Measurements from ENCODE around the gene ALDH3B2.
"Not testable (repeated sequence)": the region's sequence is repeated elsewhere in the genome, so short reads cannot be mapped to it uniquely, and the experiment has no call there.

The ALDH3B2 gene

DNA sequence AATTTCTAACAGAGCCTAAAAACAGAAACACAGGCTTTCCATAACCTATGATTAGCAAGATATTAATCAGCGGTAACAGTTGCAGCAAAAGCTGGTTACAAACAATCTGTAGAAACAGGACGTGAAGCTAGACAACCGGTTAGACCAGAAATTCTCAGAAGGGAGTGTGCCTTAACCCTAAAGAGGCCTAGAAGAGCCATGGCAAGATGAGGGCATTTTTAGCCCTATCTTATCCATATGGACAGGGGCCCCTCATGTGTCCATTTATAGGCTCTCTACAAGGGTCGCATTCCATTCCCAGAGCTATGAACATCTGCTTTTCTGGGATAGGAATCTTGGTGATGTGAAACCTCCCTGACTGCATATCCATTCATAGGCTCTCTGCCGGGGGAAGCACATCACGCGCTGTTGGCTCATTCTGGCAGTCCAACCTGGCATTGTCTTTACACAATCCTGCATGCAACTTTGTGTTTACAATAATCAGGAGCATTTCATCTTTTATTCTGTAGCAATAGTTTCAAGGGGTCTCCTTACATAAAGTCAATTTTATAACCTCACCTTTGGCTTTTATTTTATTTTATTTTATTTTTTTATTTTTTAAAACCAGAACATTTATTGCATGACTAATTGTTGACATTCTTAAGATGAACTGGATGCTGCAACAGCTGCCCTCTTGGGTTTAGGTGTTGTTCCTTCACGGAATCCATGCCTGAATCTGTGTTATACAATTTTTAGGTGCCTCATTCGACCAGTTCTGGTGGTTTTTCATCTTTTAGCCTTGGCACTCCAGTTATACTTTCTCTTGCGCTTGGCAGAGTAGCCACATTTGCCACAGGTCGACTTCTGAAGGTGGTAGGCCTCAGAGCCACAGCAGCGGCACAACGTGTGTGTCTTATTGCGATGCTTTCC is 8.0 kb upstream of the ALDH3B2 start:
- DNase-seq, result not testable (repeated sequence)

DNA sequence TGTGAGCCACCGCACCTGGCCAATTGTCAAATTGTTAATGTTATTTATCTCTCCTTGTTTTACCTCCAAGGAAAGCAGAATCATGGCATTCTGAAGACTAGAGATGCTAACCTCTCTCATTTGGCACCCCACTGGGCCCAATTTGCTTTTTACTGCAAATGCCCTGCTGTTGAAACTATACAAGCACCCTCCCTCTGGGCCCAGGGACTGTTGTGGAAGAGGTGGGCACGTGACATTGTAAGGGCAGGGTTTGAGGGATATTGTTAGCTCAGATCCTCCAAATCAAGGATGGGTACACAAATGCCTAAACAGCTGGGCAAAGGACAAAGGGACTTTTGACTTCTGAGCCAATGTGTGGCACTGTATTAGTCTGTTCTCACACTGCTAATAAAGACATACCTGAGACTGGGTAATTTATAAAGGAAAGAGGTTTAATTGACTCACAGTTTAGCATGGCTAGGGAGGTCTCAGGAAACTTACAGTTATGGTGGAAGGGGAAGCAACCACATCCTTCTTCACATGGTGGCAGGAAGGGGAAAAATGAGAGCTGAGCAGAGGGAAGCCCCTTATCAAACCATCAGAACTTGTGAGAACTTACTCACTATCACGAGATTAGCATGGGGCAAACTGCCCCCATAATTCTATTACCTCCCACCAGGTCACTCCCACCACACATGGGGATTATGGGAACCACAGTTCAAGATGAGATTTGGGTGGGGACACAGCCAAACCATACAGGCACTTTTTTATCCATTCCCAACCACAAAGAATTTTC is 6.5 kb upstream of the ALDH3B2 start:
- no peak for DNase-seq

DNA sequence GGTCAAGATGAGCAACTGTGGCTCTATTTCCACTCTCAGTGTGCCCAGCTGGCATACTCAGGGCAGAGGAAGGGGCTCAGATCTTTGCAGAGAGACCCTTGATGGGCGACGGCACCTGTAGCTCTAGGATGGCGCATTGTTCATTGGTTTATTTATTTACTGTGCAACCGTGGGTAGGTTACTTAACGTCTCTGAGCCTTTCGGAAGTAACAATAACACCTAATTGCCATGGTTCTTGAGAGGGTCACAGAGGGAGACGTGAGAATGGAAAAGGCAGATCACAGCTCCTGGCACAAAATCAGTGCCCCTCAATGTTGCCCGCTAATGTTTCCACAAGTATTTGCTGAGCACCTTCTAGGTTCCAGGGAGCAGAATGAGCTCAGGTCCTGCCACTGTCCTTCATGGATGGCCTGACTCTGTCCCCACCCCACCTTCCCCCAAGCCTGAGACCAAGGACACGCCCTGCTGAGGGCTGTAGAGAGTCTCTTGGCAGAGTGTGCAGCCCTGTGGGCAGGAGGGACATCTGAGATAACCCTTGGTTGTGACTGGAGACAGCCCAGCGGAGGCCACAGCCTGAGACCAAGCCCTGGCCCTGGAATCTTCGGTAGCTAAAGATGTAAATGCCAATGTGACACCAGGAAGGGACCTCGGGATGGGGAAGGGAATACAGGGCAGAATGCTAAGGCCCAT is 780 bp upstream of the ALDH3B2 start:
- DNase-seq, result no peak

DNA sequence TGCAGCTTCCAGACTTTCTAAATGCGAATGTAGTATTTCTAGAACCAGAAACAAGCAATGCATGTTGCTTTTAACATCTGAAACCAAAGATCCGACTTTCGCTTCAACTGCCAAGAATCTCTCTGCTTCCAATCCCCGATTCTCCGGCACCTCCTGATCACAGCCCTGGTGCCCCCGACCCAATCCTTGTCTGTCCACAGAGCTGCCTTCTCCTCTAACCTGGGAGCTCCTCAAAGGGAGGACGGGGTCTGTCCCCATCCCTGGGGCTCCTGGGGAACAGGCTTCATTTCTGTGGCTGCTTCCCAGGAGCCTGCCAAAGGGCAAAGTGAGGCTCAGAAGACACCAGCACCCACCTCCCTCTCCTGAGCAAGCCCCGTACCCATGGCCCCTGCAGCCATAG is 521 bp downstream of the ALDH3B2 start:
- DNase-seq, result no peak

DNA sequence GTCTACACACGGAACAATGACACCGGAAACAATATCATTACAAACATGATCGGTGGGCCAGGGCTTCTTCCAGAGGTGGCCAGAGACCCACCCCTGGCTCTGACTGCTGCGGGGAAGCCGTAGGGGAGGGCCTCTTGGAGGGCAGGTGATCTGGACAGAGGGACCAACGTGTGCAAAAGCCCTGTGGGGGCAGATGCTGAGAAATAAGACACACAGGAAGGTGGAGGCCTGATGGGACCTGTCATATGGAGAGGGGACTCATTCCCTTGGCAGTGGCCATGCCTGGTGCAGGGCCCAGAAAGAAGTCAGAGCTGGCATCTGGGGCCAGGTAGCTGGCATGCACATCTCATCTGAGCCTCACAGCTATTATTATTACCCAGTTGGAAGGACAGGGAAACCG is 1.1 kb downstream of the ALDH3B2 start:
- no peak for DNase-seq

DNA sequence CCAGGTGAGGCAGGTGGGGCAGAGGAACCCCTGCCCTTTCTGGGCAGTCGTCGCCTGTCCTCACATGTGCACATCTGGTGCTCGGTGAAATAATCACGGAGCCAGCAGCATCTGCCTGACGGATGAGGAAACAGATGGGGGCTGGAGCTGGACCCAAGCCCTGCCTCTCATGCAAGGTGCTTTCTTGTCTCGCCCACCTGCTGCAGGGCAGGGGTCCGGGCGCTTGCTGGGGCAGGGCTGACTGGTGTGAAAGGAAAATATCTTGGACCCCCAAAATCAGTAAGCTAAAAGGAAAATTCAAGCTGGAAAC is 3.3 kb downstream of the ALDH3B2 start:
- no peak for DNase-seq

DNA sequence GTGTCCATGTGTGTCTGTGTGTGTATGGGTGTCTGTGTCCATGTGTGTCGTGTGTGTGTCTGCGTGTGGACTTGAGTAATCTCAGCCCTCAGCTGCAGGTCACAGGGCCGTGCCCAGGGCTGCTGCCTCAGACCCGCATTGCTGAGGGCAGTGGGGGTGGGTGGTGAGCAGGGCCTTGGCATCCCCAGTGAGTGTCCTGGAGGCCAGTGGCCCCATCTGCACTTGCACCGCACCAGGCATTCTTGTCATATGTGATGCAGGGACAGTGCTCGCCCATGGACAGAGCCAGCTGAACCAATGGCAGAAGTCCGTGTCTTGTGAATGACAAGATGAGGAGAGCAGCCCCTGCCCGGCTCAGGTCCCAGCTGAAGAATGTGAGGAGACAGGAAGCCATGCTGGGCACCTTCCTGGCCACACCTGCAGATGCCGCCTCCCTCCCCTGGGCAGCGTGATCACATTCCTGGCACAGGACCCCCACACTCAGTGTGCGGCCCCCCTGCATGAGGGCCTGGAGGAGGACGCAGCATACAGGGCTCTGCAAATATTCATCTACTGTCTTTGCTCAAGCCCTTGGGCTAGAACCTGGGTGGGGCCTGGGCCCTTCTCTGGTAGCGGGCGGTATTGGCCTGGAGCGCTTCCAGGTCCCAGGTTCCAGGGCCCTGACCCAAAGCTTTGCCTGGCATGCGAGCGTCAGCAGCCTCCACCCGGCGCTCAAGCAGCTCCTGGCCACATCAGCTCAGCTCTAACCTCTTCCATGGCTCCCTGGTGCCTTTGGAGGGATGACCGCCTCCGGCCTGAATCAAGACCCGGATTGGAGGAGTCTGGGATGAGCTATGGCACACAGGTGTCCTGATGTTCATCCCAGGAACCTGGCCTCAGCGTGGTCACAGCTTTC is 3.9 kb downstream of the ALDH3B2 start:
- no peak for DNase-seq

DNA sequence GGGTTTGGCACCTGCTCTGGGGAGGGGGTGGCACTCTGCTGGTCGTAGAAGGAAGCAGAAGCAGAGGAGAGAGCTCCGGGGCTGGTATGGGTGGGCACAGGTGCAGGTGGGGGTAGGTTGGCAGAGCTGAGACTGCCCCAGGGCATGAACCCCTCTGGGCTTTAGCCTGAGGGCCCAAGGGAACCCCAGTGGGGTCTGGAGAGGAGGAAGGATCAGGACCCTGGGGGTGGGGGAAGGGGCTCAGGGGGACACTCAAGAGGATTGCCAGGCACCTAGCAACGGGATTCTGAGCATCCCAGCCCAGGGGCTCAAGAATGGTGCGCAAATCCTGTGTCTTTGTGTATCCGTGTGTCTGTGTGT is 6.3 kb downstream of the ALDH3B2 start:
- no peak for DNase-seq

DNA sequence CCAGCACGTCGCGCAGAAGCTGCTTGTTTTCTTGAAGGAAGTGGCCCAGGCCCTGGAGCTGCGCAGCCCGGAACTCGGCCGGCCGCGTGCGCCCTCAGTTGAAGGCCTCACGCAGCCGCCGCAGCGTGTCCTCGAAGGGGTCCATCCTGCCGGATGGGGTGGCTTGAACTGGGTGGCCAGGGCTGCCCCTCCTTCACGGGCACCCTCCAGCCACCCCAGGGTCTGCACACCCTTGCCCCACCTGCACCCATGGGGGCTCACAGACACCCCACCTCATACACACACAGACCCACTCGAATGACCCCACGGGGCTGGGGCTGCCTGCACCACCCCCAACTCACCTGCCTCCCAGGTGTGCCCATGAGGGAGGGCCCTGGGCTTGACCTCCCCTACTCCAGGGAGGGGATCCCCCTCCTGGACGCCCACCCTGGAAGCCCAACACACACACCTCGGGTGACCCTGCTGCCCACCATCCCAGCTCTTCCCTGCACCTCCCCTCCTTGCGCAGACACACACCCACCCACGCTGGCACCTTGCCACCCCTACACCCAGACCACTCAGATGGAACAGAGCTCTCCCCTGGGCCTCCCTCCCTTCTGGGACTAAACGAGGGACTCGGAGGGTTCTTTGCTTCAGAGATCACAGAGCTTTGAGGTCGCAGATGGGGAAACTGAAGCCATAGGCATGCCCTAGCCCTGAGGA is 6.8 kb downstream of the ALDH3B2 start:
- no peak for DNase-seq

DNA sequence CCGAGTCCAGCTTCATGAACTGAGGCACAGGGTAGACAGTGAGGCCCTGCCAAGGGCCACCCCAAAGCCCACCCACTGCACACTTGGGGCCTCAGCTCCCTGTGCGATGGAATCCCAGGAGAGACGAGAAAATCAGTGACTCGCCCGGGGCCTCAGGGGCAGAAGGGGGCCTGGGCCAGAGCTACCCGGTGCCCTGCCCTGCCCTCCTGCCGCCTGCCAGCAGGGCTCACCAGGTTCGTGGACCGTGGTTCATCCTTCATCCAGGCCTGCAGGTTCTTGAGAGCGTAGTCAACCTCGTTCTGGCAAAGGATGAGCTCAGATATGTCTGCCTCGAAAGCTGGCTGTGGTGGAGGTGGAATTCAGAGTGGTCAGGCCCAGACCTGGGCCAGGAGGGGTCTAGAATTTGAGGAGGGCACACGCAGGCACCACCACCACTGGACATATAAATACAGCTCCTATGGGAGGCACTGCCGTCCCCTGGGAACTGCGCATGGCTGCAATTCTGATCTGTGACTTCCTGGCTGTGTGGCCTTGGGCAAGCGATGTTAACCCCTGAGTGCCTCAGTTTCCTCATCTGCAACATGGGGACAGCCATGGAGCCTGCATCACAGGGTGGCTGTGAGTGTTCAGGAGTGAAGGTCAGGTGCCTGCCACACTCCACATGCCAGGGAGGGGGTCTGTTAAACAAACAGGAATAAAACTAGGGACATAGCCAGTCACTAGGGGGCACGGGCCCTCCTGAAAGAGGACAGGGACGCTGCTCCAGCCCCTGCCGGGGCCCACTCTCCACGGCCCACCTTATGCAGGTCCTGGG is 7.5 kb downstream of the ALDH3B2 start:
- DNase-seq, result no peak

DNA sequence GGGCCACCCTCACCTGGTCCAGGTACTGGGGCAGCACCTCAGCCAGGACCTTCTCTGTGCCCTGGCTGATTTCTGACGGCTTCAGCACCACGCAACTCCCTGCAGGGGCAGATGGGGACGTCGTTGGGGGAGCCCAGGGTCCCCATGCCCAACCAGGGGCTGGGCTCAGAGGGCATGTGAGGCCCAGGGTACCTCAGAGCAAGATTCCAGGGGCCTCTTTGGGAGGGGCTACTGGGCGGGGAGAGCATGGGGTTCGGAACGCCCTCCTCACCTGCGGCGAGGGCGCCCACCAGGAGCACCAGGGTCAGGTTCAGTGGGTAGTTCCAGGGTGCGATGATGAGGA is 8.1 kb downstream of the ALDH3B2 start:
- no peak for DNase-seq

DNA sequence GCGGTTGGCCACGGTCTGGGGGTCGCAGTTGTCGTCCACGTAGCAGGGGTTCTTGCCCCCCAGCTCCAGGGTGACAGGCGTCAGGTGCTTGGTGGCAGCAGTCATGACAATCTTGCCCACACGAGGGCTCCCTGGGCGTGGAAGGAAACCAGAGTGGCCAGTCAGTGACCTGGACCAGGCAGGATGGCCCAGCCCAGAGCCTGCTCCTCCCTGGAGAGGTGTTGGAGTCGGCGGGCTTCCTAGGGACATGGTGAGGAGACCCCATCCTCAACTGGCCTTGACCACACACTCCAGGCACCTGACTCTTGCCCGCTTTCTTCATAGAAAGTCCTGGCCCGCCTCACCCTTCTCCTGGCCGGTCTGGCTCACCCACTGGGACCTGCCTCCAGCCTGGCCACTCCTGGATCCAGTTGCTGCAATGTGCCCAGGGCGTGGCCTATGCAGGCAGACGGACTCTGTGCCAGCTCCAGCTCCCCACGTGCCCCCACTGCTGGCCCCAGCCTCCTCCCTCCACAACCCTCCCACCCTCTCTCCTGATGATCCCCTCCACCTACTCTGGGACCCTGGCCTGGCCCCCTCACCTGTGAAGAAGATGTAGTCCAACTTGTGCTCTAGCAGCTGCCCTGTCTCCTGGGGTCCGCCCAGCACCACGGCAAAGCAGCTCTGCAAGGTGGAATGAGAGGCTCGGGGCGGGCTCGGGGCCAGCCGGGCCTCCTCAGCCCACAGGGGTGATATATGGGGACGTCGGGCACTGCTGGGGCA is 8.7 kb downstream of the ALDH3B2 start:
- no peak for DNase-seq

DNA sequence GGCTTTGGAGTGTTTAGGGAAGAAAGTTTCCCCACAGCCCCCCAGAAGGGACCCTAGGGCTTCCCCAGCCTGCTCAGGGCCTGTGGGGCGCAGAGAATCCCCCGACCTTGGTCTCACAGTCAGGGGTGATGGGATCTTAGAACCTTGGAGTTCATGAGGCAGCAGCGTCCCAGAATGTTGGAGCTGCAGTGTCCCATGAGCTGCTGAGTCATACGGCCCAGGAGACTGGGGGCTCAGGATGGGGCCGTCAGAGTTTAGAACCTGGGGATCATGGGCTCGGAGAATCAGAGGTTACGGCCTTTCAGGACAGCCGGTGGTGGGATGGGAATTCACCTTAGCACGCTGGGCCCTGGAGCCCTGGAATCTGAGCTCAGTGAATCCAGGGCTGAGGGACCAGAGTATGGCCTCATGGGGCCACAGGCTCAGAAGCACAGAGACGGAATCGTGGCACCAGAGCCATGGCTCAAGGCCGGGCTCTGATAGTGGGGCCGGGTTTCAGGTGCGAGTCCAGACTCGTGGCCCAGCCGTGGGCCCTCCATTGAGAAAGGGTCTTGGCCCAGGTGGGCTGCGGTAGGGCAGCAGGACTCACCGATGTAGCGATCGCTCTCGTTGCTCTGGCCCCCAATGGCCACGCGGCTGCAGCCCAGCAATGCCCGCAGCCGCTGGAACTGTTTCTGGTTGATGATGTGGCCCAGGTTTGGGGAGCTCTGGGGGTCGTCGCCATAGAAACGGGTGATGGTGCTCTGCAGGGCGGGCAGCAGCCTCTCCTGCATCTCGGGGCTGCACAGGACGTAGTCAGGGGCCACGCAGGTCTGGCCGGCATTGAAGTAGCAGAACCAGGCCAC is 9.5 kb downstream of the ALDH3B2 start:
- DNase-seq, result no peak

DNA sequence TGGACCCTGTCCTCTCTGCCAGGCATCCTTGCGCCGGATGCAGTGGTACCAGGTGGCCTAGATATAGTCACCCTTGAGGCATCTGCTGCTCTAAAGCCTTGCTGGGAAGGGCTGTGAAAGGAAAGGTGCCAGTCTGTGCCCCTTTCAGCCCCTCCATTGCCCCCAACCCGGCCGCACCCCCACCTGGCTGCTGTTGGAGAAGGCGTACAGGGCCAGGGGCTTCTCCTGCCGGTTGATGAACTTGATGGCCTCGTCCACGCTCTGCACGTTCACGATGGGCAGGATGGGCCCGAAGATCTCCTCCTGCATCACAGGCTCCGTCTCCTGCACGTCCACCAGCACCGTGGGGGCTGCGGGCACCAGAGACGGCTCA is 10.2 kb downstream of the ALDH3B2 start:
- DNase-seq, result no peak

DNA sequence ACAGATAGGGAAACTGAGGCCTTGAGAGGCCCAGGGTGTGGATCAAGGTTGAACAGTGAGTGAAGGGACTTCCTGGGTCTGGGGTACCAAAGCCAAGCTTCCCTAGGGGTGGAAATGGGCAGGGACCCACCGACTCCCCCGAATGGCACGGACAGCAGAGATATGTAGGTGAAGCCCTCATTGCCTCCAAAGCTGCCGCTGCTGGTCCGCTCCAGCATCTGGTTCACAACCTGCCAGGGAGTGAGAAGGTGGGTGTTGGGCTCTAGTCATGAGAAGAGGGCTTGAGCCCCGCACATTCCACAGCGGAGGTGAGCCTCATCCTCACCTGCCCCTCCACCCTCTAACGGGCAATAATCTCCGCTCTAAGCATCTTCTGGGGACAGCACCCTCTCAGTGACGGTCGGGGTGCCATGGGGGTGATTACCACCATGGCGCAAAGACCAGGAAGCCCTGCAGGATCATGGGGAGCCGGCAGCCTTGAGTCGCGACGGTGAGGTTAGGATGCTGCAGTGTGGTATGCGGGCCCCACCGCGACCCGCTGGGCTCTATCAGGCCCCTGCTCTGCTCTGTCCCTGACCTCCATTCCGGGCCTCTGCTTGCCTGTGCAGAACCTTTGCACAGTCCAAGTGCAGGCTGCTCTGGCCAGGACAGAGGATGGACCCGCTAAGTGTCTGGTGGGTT is 10.8 kb downstream of the ALDH3B2 start:
- no peak for DNase-seq

DNA sequence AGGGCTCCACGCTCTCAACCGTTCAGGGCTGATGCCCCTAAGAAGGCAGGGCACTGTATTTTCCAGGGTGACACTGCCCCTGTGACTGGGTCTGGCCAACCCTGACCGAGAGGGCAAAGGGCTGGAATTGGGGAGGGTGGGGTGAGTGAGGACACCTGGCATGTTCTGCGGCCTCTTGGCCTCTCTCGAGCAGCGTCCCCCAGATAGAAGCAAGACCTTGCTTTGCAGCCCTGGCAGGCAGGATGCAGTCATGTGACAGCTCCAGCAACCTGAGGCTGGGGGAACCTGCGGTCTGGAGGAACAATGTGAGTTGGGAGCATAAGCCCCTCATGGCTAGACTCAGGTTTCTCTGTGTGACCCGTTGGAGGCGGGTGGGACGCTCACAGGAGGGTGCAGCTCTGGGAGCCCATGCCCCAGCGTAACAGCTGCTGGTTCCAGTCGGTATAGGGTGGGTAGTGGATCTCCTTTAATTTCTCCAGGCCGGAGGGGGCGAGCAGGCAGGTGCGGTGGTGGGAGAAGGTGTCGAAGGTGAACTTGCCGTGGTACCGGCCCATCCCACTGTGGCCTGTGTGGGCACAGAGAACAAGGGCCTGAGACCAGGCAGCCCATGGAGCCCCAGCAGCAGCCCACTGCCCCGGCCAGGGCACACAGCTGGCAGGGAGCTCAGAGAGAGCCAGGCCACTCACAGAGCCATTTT is 11.4 kb downstream of the ALDH3B2 start:
- no peak for DNase-seq

DNA sequence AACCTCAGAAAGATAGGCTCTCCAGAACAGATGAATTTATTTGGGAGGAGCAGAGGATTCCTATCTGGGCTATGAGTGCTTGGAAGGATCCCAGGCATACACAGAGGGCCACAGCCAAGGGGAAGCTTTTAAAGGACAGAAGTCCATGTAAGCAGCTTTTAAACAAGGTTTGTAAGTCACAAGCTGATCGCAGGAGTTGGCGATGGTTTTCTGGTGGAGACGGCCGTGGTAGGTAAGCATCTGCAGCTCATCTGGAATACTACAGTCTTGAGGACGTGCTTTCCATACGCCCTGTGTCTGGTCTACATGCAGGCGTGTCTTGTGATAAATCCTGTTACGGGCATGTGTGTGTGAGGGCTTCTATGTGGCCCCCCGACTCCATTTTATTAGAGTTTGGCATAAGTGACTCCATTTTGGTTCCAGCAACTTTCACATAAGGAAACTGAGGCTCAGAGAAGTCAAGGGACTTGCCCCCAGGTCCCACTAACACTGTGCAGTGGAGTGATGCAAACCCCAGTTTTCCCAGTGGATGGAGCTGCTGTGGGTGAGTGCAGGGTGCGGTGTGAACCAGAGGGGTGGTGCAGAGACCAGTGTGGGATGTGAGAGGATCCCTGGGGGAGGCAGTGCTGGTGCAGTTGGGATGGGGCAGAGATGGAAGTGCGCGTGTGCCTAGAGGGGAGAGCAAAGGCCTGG is 12.1 kb downstream of the ALDH3B2 start:
- DNase-seq, result no peak

DNA sequence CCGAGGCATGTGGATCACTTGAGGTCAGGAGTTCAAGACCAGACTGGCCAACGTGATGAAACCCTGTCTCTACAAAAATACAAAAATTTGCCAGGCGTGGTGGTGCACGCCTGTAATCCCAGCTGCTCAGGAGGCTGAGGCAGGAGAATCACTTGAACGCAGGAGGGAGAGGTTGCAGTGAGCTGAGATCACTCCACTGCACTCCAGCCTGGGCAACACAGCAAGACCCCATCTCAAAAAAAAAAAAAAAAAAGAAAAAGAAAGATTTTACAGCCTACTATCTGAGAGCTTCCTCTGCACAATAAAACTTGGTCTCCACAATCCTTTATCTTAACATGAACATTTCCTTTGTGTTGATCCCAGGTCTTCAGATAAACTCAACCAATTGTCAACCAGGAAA is 13.7 kb downstream of the ALDH3B2 start:
- not testable (repeated sequence) for DNase-seq

Data from effector CD4-positive, alpha-beta T cell (primary cell).